ENCODE results near the gene OVAAL. TPM values are rescaled to one million over a fixed set of nuclear protein-coding genes. Genes with fewer than 3 reads are reported as not detected.

OVAAL gene
- total and polyA plus RNA-seq, 9 of the 15 experiments (the other 6 are each of a cell fraction or from before 2014, with no cell fraction given): 0.04 to 0.18 (median 0.08) TPM; not detected in 4

DNA sequence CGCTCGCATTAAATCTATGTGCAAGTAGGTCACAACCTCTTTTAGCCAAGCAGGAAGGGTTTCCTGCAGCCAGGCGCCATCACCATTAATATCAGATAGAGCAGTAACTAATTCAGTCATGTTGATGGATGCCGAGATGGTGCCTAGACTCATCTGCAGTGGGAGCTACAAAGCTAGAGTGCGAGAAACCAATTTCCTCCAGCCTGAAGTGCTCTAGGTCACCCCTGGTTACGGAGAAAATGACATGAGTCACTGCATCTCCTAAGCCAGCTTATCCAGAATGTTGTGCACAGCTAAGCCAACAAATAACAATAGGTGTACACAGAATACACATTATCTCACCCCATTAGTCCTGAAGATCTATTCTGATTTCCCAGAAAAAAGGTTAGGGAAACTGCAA is 36.0 kb downstream of the OVAAL start (continued):
- no peak for TF ChIP-seq ARNT (IDR thresholded peaks at IDR 0.05)
- TF ChIP-seq PHF21A (IDR thresholded peaks at IDR 0.05; ENCODE audit: borderline replicate concordance, low read depth): no peak
- TF ChIP-seq NFIC (IDR thresholded peaks at IDR 0.05): no peak
- no peak for TF ChIP-seq PYGO2 (tag; IDR thresholded peaks at IDR 0.05)
- no peak for TF ChIP-seq PHF8 (IDR thresholded peaks at IDR 0.05; ENCODE audit: borderline replicate concordance, low read length)
- no peak for TF ChIP-seq TBL1XR1 (IDR thresholded peaks at IDR 0.05; ENCODE audit: low read length in 2 of 2)
- no peak for TF ChIP-seq ZKSCAN3 (CRISPR knock-in tag; IDR thresholded peaks at IDR 0.05)
- TF ChIP-seq, protein P1, sequence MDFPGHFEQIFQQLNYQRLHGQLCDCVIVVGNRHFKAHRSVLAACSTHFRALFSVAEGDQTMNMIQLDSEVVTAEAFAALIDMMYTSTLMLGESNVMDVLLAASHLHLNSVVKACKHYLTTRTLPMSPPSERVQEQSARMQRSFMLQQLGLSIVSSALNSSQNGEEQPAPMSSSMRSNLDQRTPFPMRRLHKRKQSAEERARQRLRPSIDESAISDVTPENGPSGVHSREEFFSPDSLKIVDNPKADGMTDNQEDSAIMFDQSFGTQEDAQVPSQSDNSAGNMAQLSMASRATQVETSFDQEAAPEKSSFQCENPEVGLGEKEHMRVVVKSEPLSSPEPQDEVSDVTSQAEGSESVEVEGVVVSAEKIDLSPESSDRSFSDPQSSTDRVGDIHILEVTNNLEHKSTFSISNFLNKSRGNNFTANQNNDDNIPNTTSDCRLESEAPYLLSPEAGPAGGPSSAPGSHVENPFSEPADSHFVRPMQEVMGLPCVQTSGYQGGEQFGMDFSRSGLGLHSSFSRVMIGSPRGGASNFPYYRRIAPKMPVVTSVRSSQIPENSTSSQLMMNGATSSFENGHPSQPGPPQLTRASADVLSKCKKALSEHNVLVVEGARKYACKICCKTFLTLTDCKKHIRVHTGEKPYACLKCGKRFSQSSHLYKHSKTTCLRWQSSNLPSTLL (IDR thresholded peaks at IDR 0.05): no peak
- no peak for TF ChIP-seq ZNF57 (CRISPR knock-in tag; IDR thresholded peaks at IDR 0.05)
- TF ChIP-seq, protein P2, sequence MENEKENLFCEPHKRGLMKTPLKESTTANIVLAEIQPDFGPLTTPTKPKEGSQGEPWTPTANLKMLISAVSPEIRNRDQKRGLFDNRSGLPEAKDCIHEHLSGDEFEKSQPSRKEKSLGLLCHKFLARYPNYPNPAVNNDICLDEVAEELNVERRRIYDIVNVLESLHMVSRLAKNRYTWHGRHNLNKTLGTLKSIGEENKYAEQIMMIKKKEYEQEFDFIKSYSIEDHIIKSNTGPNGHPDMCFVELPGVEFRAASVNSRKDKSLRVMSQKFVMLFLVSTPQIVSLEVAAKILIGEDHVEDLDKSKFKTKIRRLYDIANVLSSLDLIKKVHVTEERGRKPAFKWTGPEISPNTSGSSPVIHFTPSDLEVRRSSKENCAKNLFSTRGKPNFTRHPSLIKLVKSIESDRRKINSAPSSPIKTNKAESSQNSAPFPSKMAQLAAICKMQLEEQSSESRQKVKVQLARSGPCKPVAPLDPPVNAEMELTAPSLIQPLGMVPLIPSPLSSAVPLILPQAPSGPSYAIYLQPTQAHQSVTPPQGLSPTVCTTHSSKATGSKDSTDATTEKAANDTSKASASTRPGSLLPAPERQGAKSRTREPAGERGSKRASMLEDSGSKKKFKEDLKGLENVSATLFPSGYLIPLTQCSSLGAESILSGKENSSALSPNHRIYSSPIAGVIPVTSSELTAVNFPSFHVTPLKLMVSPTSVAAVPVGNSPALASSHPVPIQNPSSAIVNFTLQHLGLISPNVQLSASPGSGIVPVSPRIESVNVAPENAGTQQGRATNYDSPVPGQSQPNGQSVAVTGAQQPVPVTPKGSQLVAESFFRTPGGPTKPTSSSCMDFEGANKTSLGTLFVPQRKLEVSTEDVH (IDR thresholded peaks at IDR 0.05; ENCODE audit: low read depth, partially characterized antibody): no peak
- no peak for TF ChIP-seq PHB (CRISPR knock-in tag; IDR thresholded peaks at IDR 0.05)
- TF ChIP-seq SOX6 (IDR thresholded peaks at IDR 0.05): peak; percentile 72; the same call in 1 of the 2 replicates
- TF ChIP-seq NFE2 (IDR thresholded peaks at IDR 0.05; ENCODE audit: low read depth): peak; percentile 57
- no peak for TF ChIP-seq ZNF324 (CRISPR knock-in tag; IDR thresholded peaks at IDR 0.05)
- TF ChIP-seq CREM (IDR thresholded peaks at IDR 0.05; ENCODE audit: low read depth): no peak
- no peak for TF ChIP-seq RBM34 (IDR thresholded peaks at IDR 0.05; ENCODE audit: borderline replicate concordance, insufficient read depth, low read length)
- TF ChIP-seq, protein P3, sequence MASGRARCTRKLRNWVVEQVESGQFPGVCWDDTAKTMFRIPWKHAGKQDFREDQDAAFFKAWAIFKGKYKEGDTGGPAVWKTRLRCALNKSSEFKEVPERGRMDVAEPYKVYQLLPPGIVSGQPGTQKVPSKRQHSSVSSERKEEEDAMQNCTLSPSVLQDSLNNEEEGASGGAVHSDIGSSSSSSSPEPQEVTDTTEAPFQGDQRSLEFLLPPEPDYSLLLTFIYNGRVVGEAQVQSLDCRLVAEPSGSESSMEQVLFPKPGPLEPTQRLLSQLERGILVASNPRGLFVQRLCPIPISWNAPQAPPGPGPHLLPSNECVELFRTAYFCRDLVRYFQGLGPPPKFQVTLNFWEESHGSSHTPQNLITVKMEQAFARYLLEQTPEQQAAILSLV (tag; IDR thresholded peaks at IDR 0.05): no peak
- no peak for TF ChIP-seq CAMTA2 (CRISPR knock-in tag; conservative IDR thresholded peaks at IDR 0.05)
- TF ChIP-seq LCOR (CRISPR knock-in tag; IDR thresholded peaks at IDR 0.05): no peak
- TF ChIP-seq HNRNPK (IDR thresholded peaks at IDR 0.05; ENCODE audit: low read depth, low read length, poor library complexity, severe bottlenecking): no peak
- 0 out of 2 replicates have a peak, but pooled peaks have one; percentile 34 for TF ChIP-seq JUND (IDR thresholded peaks at IDR 0.05; ENCODE audit: borderline replicate concordance, low read depth, low read length)
- TF ChIP-seq JUND (tag; IDR thresholded peaks at IDR 0.05; ENCODE audit: borderline replicate concordance, low read depth, low read length): peak; percentile 60; the same call in 1 of the 3 replicates
- peak; percentile 54 for TF ChIP-seq SMARCA4 (IDR thresholded peaks at IDR 0.05)
- TF ChIP-seq ZFP91 (CRISPR knock-in tag; IDR thresholded peaks at IDR 0.05): no peak
- TF ChIP-seq PML (IDR thresholded peaks at IDR 0.05; ENCODE audit: low read length): no peak
- TF ChIP-seq SMARCA5 (IDR thresholded peaks at IDR 0.05): no peak
